Measurements from ENCODE around the gene PDE4D. TPM values are rescaled to one million over a fixed set of nuclear protein-coding genes. Genes with fewer than 3 reads are reported as not detected.

The PDE4D gene
- total and polyA plus RNA-seq, 2 experiments from 2014 or later: 21.9 to 54.2 TPM

- TF ChIP-seq CTCF (IDR thresholded peaks at IDR 0.05; ENCODE audit: low read depth, low read length): no peak
- Histone ChIP-seq H3K4me3 (no peak overlapping the region), H3K27me3 (no peaks in the 10 kb centered on the region), H3K36me3 (no peaks in the 10 kb centered on the region), H3K27ac (no peak overlapping the region), H3K4me1 (ENCODE audit: low read depth) (no peaks in the 10 kb centered on the region), H3K9me3 (ENCODE audit: low read depth) (no peaks in the 10 kb centered on the region)
- DNase-seq (ENCODE audit: low read depth in 1 of 2, low spot score in 1 of 2): peak in 1 of 2 donors; percentile 11
These were observed 390.3 kb downstream of the PDE4D start for GRCh38 chr5:59503220-59503619.

GRCh38 chr5:59501316-59501715 is 392.2 kb downstream of the PDE4D start:
- TF ChIP-seq CTCF (IDR thresholded peaks at IDR 0.05; ENCODE audit: low read depth, low read length): no peak
- H3K4me3 ChIP-seq: no peak overlapping the region
- DNase-seq (ENCODE audit: low read depth in 1 of 2, low spot score in 1 of 2): no peak
- H3K27ac ChIP-seq: no peak overlapping the region
- no peaks in the 10 kb centered on the region for H3K36me3 ChIP-seq
- no peaks in the 10 kb centered on the region for H3K9me3 ChIP-seq (ENCODE audit: low read depth)
- no peaks in the 10 kb centered on the region for H3K4me1 ChIP-seq (ENCODE audit: low read depth)
- H3K27me3 ChIP-seq: no peaks in the 10 kb centered on the region

GRCh38 chr5:59500014-59500413 is 393.5 kb downstream of the PDE4D start:
- no peak for DNase-seq (ENCODE audit: low read depth in 1 of 2, low spot score in 1 of 2)
- TF ChIP-seq CTCF (IDR thresholded peaks at IDR 0.05; ENCODE audit: low read depth, low read length): no peak
- no peaks in the 10 kb centered on the region for H3K9me3 ChIP-seq (ENCODE audit: low read depth)
- H3K4me3 ChIP-seq: no peak overlapping the region
- no peaks in the 10 kb centered on the region for H3K4me1 ChIP-seq (ENCODE audit: low read depth)
- no peak overlapping the region for H3K27ac ChIP-seq
- no peaks in the 10 kb centered on the region for H3K36me3 ChIP-seq
- H3K27me3 ChIP-seq: no peaks in the 10 kb centered on the region

- TF ChIP-seq CTCF (IDR thresholded peaks at IDR 0.05; ENCODE audit: low read depth, low read length): no peak
- Histone ChIP-seq H3K4me3 (no peak overlapping the region), H3K27me3 (no peaks in the 10 kb centered on the region), H3K27ac (no peak overlapping the region), H3K9me3 (ENCODE audit: low read depth) (no peaks in the 10 kb centered on the region), H3K36me3 (no peaks in the 10 kb centered on the region), H3K4me1 (ENCODE audit: low read depth) (no peaks in the 10 kb centered on the region)
- DNase-seq (ENCODE audit: low read depth in 1 of 2, low spot score in 1 of 2): no peak
These were observed 396.3 kb downstream of the PDE4D start for GRCh38 chr5:59497207-59497606.

- Histone ChIP-seq H3K4me1 (ENCODE audit: low read depth) (no peaks in the 10 kb centered on the region), H3K4me3 (no peak overlapping the region), H3K27me3 (no peaks in the 10 kb centered on the region), H3K36me3 (no peaks in the 10 kb centered on the region), H3K27ac (no peak overlapping the region), H3K9me3 (ENCODE audit: low read depth) (no peaks in the 10 kb centered on the region)
- TF ChIP-seq CTCF (IDR thresholded peaks at IDR 0.05; ENCODE audit: low read depth, low read length): peak; percentile 53
- DNase-seq (ENCODE audit: low read depth in 1 of 2, low spot score in 1 of 2): peak in 1 of 2 donors; percentile 34
These were observed 396.9 kb downstream of the PDE4D start for GRCh38 chr5:59496524-59497134.

Data from cardiac muscle cell (in vitro differentiated cells and primary cell).